GM04503 (cell line): ENCODE measurements around the gene CNKSR3.
A peak's percentile ranks its signal among the peaks of the same experiment; 100 is the strongest.

Experiments
- DNase-seq: peaks from one replicate; pipeline ENCODE4 v3.0.0-alpha.2; 2012; ENCODE audit warnings: low read depth

The CNKSR3 gene

GRCh38 chr6:154479351-154479769, 31.1 kb downstream of the CNKSR3 start:
- no peak for DNase-seq

GRCh38 chr6:154478701-154479060, 31.8 kb downstream of the CNKSR3 start:
- DNase-seq, result no peak

GRCh38 chr6:154478021-154478700, 32.3 kb downstream of the CNKSR3 start:
- DNase-seq, result no peak

- no peak for DNase-seq
Measured at GRCh38 chr6:154476494-154476893, 34.0 kb downstream of the CNKSR3 start.

GRCh38 chr6:154474648-154475428, 35.6 kb downstream of the CNKSR3 start:
- DNase-seq, result peak; percentile 66

GRCh38 chr6:154473324-154473723, 37.2 kb downstream of the CNKSR3 start:
- no peak for DNase-seq

- no peak for DNase-seq
Measured at GRCh38 chr6:154471609-154472362, 38.7 kb downstream of the CNKSR3 start.

- DNase-seq, result no peak
Measured at GRCh38 chr6:154469306-154469935, 41.1 kb downstream of the CNKSR3 start.

- no peak for DNase-seq
Measured at GRCh38 chr6:154468760-154469159, 41.7 kb downstream of the CNKSR3 start.

GRCh38 chr6:154466971-154467679, 43.4 kb downstream of the CNKSR3 start:
- DNase-seq, result no peak

GRCh38 chr6:154466139-154466538, 44.3 kb downstream of the CNKSR3 start:
- no peak for DNase-seq

GRCh38 chr6:154463573-154464419, 46.7 kb downstream of the CNKSR3 start:
- DNase-seq, result no peak

GRCh38 chr6:154462425-154462824, 48.1 kb downstream of the CNKSR3 start:
- DNase-seq, result no peak

GRCh38 chr6:154461348-154461747, 49.1 kb downstream of the CNKSR3 start:
- DNase-seq, result no peak

GRCh38 chr6:154460306-154461071, 50.0 kb downstream of the CNKSR3 start:
- peak; percentile 56 for DNase-seq

- DNase-seq, result no peak
Measured at GRCh38 chr6:154459513-154459912, 51.0 kb downstream of the CNKSR3 start.

- no peak for DNase-seq
Measured at GRCh38 chr6:154458565-154459470, 51.7 kb downstream of the CNKSR3 start.

GRCh38 chr6:154457881-154458284, 52.6 kb downstream of the CNKSR3 start:
- DNase-seq, result no peak
